PC-3 (cell line): ENCODE data around the gene CRYBA1. TPM values are rescaled to one million over a fixed set of nuclear protein-coding genes. Genes with fewer than 3 reads are reported as not detected.
A peak's percentile ranks its signal among the peaks of the same experiment; 100 is the strongest.

ENCODE experiments used
- ATAC-seq: fragments of 200-7000 bp; cut with Tn5 transposase; 2 replicates; pipeline ENCODE4 v1.9.1; 2020; ENCODE audit warnings: mild to moderate bottlenecking, moderate library complexity
- BruUV-seq: library from RNA; stranded (reverse); fragments of 400-500 nt; replicated peaks from 2 replicates; lab custom pipeline; 2021; lab: Mats Ljungman, UMichigan
- CTCF ChIA-PET: fragments of 300-600 bp; sonication (Branson Sonifier 250); formaldehyde crosslinking; loops from one replicate; lab custom pipeline; 2022; ENCODE audit warnings: antibody characterized with exemption; lab: Charles Lee
- POLR2A ChIA-PET: fragments of 300-600 bp; sonication (Branson Sonifier 250); formaldehyde crosslinking; loops from one replicate; lab custom pipeline; 2022; ENCODE audit warnings: antibody characterized with exemption; ENCODE audit not compliant: unreplicated experiment; lab: Charles Lee
- DNase-seq: peaks from one replicate; pipeline ENCODE4 v3.0.0-alpha.2; 2015
- H2AFZ ChIP-seq: fragments of 300-600 bp; sonication (generic); 2 replicates; pipeline ENCODE4 v1.6.0; 2016; ENCODE audit warnings: antibody characterized with exemption, low read length
- H3F3A ChIP-seq: fragments of 300-600 bp; sonication (generic); one replicate; pipeline ENCODE4 v1.6.0; 2017; ENCODE audit warnings: antibody characterized with exemption, low read length, control low read depth, mild to moderate bottlenecking; ENCODE audit not compliant: unreplicated experiment
- H3K27ac ChIP-seq: fragments of 300-600 bp; sonication (generic); 2 replicates; pipeline ENCODE4 v1.5.1; 2016; ENCODE audit warnings: mild to moderate bottlenecking, low read length
- H3K27me3 ChIP-seq: fragments of 300-600 bp; sonication (generic); 2 replicates; pipeline ENCODE4 v1.6.1; 2016; ENCODE audit warnings: low read length, mixed read lengths
- H3K36me3 ChIP-seq: fragments of 300-600 bp; sonication (generic); 2 replicates; pipeline ENCODE4 v1.6.1; 2016; ENCODE audit warnings: low read depth, mixed run types, low read length, mixed read lengths
- H3K4me1 ChIP-seq: fragments of 300-600 bp; sonication (generic); 2 replicates; pipeline ENCODE4 v1.5.1; 2016; ENCODE audit warnings: low read length; ENCODE audit not compliant: insufficient read depth
- H3K4me2 ChIP-seq: fragments of 300-600 bp; sonication (generic); 2 replicates; pipeline ENCODE4 v1.6.0; 2016; ENCODE audit warnings: low read length
- H3K4me3 ChIP-seq: fragments of 300-600 bp; sonication (generic); 2 replicates; pipeline ENCODE4 v1.5.1; 2016; ENCODE audit warnings: mild to moderate bottlenecking, low read length, mixed read lengths
- H3K79me2 ChIP-seq: fragments of 300-600 bp; sonication (generic); 2 replicates; pipeline ENCODE4 v1.6.1; 2017; ENCODE audit warnings: low read length, mixed read lengths
- H3K9ac ChIP-seq: fragments of 300-600 bp; sonication (generic); 2 replicates; pipeline ENCODE4 v1.6.0; 2016; ENCODE audit warnings: mild to moderate bottlenecking, low read length
- H3K9me2 ChIP-seq: fragments of 300-600 bp; sonication (generic); replicated peaks from 2 replicates; pipeline ENCODE4 v1.6.1; 2016; ENCODE audit warnings: mixed run types, low read length, mixed read lengths
- H3K9me3 ChIP-seq: fragments of 300-600 bp; sonication (generic); 2 replicates; pipeline ENCODE4 v1.6.1; 2016; ENCODE audit warnings: low read length, mixed read lengths
- H4K20me1 ChIP-seq: fragments of 300-600 bp; sonication (generic); 2 replicates; pipeline ENCODE4 v1.6.1; 2016; ENCODE audit warnings: low read length, mixed read lengths
- CTCF ChIP-seq: fragments of 300-600 bp; sonication (generic); conservative IDR thresholded peaks from 2 replicates; pipeline ENCODE4 v1.5.1; 2017; ENCODE audit warnings: antibody characterized with exemption, low read depth, mild to moderate bottlenecking, low read length
- EZH2 ChIP-seq: fragments of 300-600 bp; sonication (generic); IDR thresholded peaks from one replicate; pipeline ENCODE4 v1.6.1; 2017; ENCODE audit warnings: antibody characterized with exemption, mild to moderate bottlenecking, low read length; ENCODE audit not compliant: unreplicated experiment
- EZH2phosphoT487 ChIP-seq: fragments of 300-600 bp; sonication (generic); IDR thresholded peaks from 2 replicates; pipeline ENCODE4 v1.6.1; 2018; ENCODE audit warnings: mild to moderate bottlenecking, antibody characterized with exemption, low read length, borderline replicate concordance
- intact Hi-C: fragments of 100-400 bp; cut with micrococcal nuclease; formaldehyde crosslinking; loops from 2 replicates; pipeline ENCODE4 v1.9.0; 2023
- total RNA-seq: library from RNA; depleted of rRNA; stranded (reverse); fragments of >200 nt; gene quantifications from 2 replicates; pipeline ENCODE4 v1.2.3, GENCODE V29; 2014

Gene CRYBA1
- total RNA-seq, 1 experiment from 2014 or later: not detected

- peak overlapping the region; percentile 91 for H3K9ac ChIP-seq
- H4K20me1 ChIP-seq: peaks cover 24% of the 10 kb centered on the region
- no peak for TF ChIP-seq EZH2
- TF ChIP-seq CTCF: no peak
- ChIA-PET POLR2A (interaction anchor here (0.6 kb wide), 2 partner anchors 67 to 94 kb away, joined by 3 to 12 read pairs; no protein-coding TSS in a partner anchor), CTCF (interaction anchor here (0.6 kb wide), 1 partner anchor 120 kb away, joined by 5 read pairs; no protein-coding TSS in a partner anchor)
- TSS peak; percentile 95 for BruUV-seq
- DNase-seq (no peak), ATAC-seq (no peak)
- peak overlapping the region; percentile 75 for H3K27ac ChIP-seq
- H3K4me3 ChIP-seq: peak overlapping the region; percentile 100
- peak overlapping the region; percentile 97 for H2AFZ ChIP-seq
- H3K9me2 ChIP-seq: no peaks in the 10 kb centered on the region
- H3K9me3 ChIP-seq: no peaks in the 10 kb centered on the region
- H3K79me2 ChIP-seq: peaks cover 42% of the 10 kb centered on the region
- peak overlapping the region; percentile 97 for H3K4me2 ChIP-seq
- H3K27me3 ChIP-seq: no peaks in the 10 kb centered on the region
- peaks cover 18% of the 10 kb centered on the region for H3K4me1 ChIP-seq
- intact Hi-C loops: loop anchor here (5.0 kb wide), 1 partner anchor 147 kb away; no protein-coding TSS in a partner anchor
- H3F3A ChIP-seq: no peaks in the 10 kb centered on the region
- H3K36me3 ChIP-seq: peaks cover 7% of the 10 kb centered on the region
Measured at GRCh38 chr17:29294580-29294900, 47.9 kb downstream of the CRYBA1 start.

DNA sequence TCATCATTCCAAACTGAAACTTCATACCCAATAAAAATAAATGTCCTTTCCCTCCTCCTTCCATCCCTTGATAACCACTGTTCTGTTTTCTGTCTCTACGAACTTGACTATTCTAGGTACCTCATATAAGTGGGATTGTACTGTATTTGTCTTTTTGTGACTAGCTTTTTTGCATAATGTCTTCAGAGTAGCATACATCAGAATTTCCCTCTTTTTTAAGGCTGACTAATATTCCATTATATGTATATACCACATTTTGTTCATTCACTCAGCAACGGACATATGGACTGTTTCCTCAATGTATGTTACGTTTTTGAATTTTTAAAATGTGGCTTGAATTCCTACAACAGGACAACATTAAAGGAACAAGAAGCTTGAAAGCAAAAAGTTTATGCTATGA is 48.8 kb downstream of the CRYBA1 start:
- H3K79me2 ChIP-seq: peaks cover 33% of the 10 kb centered on the region
- H3K27me3 ChIP-seq: no peaks in the 10 kb centered on the region
- no peak for ATAC-seq
- no peaks in the 10 kb centered on the region for H3K9me3 ChIP-seq
- H3K9ac ChIP-seq: no peak overlapping the region
- no TSS peak for BruUV-seq
- peaks cover 9% of the 10 kb centered on the region for H3K4me1 ChIP-seq
- peaks cover 15% of the 10 kb centered on the region for H4K20me1 ChIP-seq
- no peaks in the 10 kb centered on the region for H3K9me2 ChIP-seq
- ChIA-PET POLR2A (interaction anchor here (0.6 kb wide), 1 partner anchor 10 kb away, joined by 4 read pairs; no protein-coding TSS in a partner anchor), CTCF (no interaction called here)
- no peaks in the 10 kb centered on the region; the same call in 1 of the 2 replicates for H3K36me3 ChIP-seq
- H3K4me3 ChIP-seq: no peak overlapping the region
- H3K4me2 ChIP-seq: no peak overlapping the region
- no peak overlapping the region for H2AFZ ChIP-seq
- intact Hi-C loops: no loop called here
- DNase-seq: no peak
- H3K27ac ChIP-seq: no peak overlapping the region
- no peak for TF ChIP-seq EZH2
- TF ChIP-seq EZH2phosphoT487: no peak
- no peak for TF ChIP-seq CTCF
- H3F3A ChIP-seq: no peaks in the 10 kb centered on the region

DNA sequence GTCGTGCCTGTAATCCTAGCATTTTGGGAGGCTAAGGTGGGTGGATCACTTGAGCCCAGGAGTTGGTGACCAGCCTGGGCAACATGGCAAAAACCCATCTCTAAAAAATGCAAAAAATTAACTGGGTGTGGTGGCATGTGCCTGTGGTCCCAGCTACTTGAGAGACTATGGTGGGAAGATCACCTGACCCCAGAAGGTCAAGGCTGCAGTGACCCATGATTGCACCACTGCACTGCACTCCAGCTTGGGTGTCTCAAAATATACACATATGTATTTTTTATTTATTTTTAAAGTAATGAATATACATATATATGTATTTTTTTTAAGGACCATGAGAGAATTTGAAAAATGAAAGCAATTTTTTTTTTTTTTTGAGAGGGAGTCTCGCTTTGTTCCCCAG is 52.4 kb downstream of the CRYBA1 start:
- Histone ChIP-seq H4K20me1 (no peaks in the 10 kb centered on the region), H3K27me3 (no peaks in the 10 kb centered on the region), H3F3A (no peaks in the 10 kb centered on the region), H3K9me2 (no peaks in the 10 kb centered on the region), H3K4me3 (no peak overlapping the region), H3K4me1 (peaks cover 5% of the 10 kb centered on the region; the same call in 1 of the 2 replicates), H3K27ac (no peak overlapping the region), H3K36me3 (no peaks in the 10 kb centered on the region), H3K79me2 (no peaks in the 10 kb centered on the region), H3K4me2 (no peak overlapping the region), H3K9ac (no peak overlapping the region), H3K9me3 (no peaks in the 10 kb centered on the region), H2AFZ (no peak overlapping the region)
- ChIA-PET CTCF (interaction anchor here (0.5 kb wide), 1 partner anchor 50 kb away, joined by 4 read pairs; no protein-coding TSS in a partner anchor), POLR2A (no interaction called here)
- no TSS peak for BruUV-seq
- ATAC-seq (no peak), DNase-seq (no peak)
- TF ChIP-seq EZH2 (no peak), EZH2phosphoT487 (no peak), CTCF (no peak)
- intact Hi-C loops: no loop called here
